H1 (cell line): ENCODE measurements around the gene NBEA.

Experiments
- CTCF ChIP-seq, 3 experiments: IDR thresholded peaks; 1 replicate in 2 of 3; 2 replicates in 1 of 3; pipeline versions ENCODE4 v1.5.1 to v1.6.1; 2011; ENCODE audit warnings: low read length in 3 of 3, mild to moderate bottlenecking in 3 of 3, inconsistent platforms in 2 of 3, low read depth in 1 of 3, moderate library complexity in 1 of 3; ENCODE audit not compliant: insufficient read depth in 1 of 3; ENCODE audit errors: control extremely low read depth in 1 of 3
- EGR1 ChIP-seq: IDR thresholded peaks from 2 replicates; pipeline ENCODE4 v1.6.1; 2011; ENCODE audit warnings: low read depth, low read length, borderline replicate concordance
- NRF1 ChIP-seq: IDR thresholded peaks from 2 replicates; pipeline ENCODE4 v1.6.1; 2011; ENCODE audit warnings: mild to moderate bottlenecking, low read depth, low read length, improper control_type of control experiment
- POLR2AphosphoS5 ChIP-seq: IDR thresholded peaks from 2 replicates; pipeline ENCODE4 v1.6.1; 2011; ENCODE audit warnings: low read depth, low read length
- RNF2 ChIP-seq: fragments of 200-900, 300-1000 bp; sonication (generic); IDR thresholded peaks from 2 replicates; pipeline ENCODE4 v1.7.1; 2016; ENCODE audit warnings: borderline replicate concordance, low read depth, mild to moderate bottlenecking, antibody characterized with exemption, low read length; ENCODE audit not compliant: poor library complexity, severe bottlenecking; ENCODE audit errors: missing control alignments
- SP2 ChIP-seq: IDR thresholded peaks from 2 replicates; pipeline ENCODE4 v1.6.1; 2012; ENCODE audit warnings: mild to moderate bottlenecking, low read length, inconsistent platforms
- TAF7 ChIP-seq: optimal IDR thresholded peaks from 2 replicates; pipeline ENCODE3; 2011; ENCODE audit warnings: low read depth, mild to moderate bottlenecking, inconsistent platforms, low read length, moderate library complexity, borderline replicate concordance

GRCh38 chr13:35283856-35284255, 341.8 kb downstream of the NBEA start:
- TF ChIP-seq SP2 (no peak), CTCF (IDR thresholded peaks at IDR 0.05; ENCODE audit: control extremely low read depth in 1 of 3, insufficient read depth in 1 of 3, low read depth in 1 of 3, low read length in 3 of 3) (no peak), TAF7 (no peak), NRF1 (no peak), POLR2AphosphoS5 (no peak), EGR1 (no peak), RNF2 (no peak)
